GM12892 (cell line): ENCODE data around the gene TMCO4.

Experiments used
- POLR2A ChIP-seq: IDR thresholded peaks from 2 replicates; pipeline ENCODE4 v1.6.1; 2011; ENCODE audit warnings: low read depth, low read length, control low read depth
- POLR2AphosphoS5 ChIP-seq: IDR thresholded peaks from 2 replicates; pipeline ENCODE4 v1.6.1; 2011; ENCODE audit warnings: low read depth, low read length, control low read depth
- TAF1 ChIP-seq: IDR thresholded peaks from 2 replicates; pipeline ENCODE4 v1.6.1; 2011; ENCODE audit warnings: low read depth, mild to moderate bottlenecking, control low read depth, low read length, borderline replicate concordance

DNA sequence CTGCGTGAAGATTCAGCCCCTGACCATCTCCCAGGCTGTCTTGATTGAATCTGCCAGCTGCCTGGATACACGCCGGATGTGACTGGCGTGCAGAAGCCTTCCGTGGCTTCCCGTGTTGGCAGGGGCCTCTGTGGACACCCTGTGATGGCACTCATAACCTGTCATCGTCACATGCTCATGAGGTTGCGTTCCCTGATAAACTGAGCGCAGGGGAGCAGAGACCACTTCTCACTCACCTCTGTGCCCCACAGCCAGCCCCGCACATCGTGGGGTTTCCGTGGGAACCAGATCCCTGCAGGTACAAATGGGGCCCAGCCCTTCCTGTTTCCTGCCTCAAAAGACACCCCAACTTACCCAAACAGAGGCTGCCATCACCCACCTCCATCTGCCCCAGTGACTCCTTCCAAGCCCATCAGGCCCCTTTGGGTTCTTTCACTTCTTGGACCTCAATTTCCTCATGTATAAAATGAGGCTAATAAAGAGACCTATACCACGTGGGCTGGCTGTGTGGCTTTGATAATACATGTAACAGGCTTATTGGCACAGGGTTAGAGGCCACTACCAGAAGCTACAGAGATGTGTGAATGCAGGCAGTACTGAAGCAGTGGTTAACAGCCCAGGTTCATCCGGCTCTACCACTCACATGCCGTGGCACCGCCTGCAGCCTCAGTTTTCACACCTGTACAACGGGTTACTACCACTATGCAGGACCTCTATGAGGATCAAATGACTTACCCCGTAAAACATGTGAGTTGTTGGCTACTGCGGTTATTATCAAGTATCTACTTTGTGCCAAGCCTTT is 111.5 kb downstream of the TMCO4 start:
- TF ChIP-seq POLR2A (no peak), POLR2AphosphoS5 (no peak), TAF1 (no peak)
